ENCODE data around the gene OTOG. TPM values are rescaled to one million over a fixed set of nuclear protein-coding genes. Genes with fewer than 3 reads are reported as not detected.

The OTOG gene
- total RNA-seq, 1 experiment from 2014 or later = 0.35 TPM

- Mint-ChIP-seq H3K36me3 (ENCODE audit: insufficient read depth in 1 of 3, low read depth in 3 of 3) (no peaks in the 10 kb centered on the region), H3K27me3 (ENCODE audit: low read depth) (peaks cover 4% of the 10 kb centered on the region), H3K4me3 (no peak overlapping the region), H3K4me1 (peaks cover 0 to 5% of the 10 kb centered on the region in 2 experiments; a peak in 2 of 4 replicates), H3K27ac (no peak overlapping the region; a peak in 1 of 7 replicates), H3K9me3 (no peaks in the 10 kb centered on the region)
- no CpG with 5 or more reads among the region's 9 CpGs for WGBS (ENCODE audit: extremely low coverage, insufficient read length, low lambda C conversion rate)
- Histone ChIP-seq H3K79me1 (ENCODE audit: insufficient read depth, low read depth, low read length, poor library complexity, severe bottlenecking) (no peaks in the 10 kb centered on the region), H3K4me2 (ENCODE audit: insufficient read depth, insufficient read length, low read length) (no peak overlapping the region), H3K23me2 (ENCODE audit: insufficient read length, low read depth, low read length, poor library complexity, severe bottlenecking) (no peaks in the 10 kb centered on the region), H2BK12ac (ENCODE audit: insufficient read length, low read depth, low read length) (no peak overlapping the region), H4K5ac (ENCODE audit: insufficient read length, low read depth, low read length) (no peak overlapping the region), H4K20me1 (ENCODE audit: control insufficient read depth, insufficient read depth, insufficient read length) (no peaks in the 10 kb centered on the region), H2AK5ac (ENCODE audit: insufficient read length, low read length) (no peak overlapping the region), H3K14ac (ENCODE audit: insufficient read depth, low read length) (no peak overlapping the region), H3K9ac (ENCODE audit: extremely low read depth, insufficient read length, low read length) (no peak overlapping the region), H2BK120ac (ENCODE audit: low read depth, low read length, poor library complexity, severe bottlenecking) (no peak overlapping the region), H3K27me3 (ENCODE audit: insufficient read depth, low read length) (no peaks in the 10 kb centered on the region), H2BK15ac (ENCODE audit: low read depth, low read length) (no peak overlapping the region), H2BK5ac (ENCODE audit: insufficient read length, low read length) (no peak overlapping the region), H3K18ac (ENCODE audit: insufficient read length, low read depth, low read length) (no peak overlapping the region), H3K23ac (ENCODE audit: insufficient read length, low read depth, low read length) (no peak overlapping the region), H3K4ac (ENCODE audit: low read depth, low read length) (no peak overlapping the region), H2AFZ (ENCODE audit: low read length) (no peak overlapping the region), H3K9me3 (ENCODE audit: control insufficient read depth, low read depth, low read length) (no peaks in the 10 kb centered on the region), H3K27ac (ENCODE audit: insufficient read length, low read depth, low read length) (no peak overlapping the region), H3K79me2 (ENCODE audit: insufficient read depth, low read length) (no peaks in the 10 kb centered on the region), H4K8ac (replicated peaks; ENCODE audit: insufficient read length, low read depth, low read length) (no peak overlapping the region), H2BK20ac (ENCODE audit: low read depth, low read length, poor library complexity, severe bottlenecking) (no peak overlapping the region), H3K4me1 (ENCODE audit: insufficient read depth, low read length) (no peaks in the 10 kb centered on the region), H3T11ph (ENCODE audit: low read length) (no peak overlapping the region), H4K91ac (ENCODE audit: insufficient read length, low read depth, low read length) (no peak overlapping the region), H3K56ac (ENCODE audit: insufficient read length, low read depth, low read length) (no peak overlapping the region)
- TF ChIP-seq CTCF (conservative IDR thresholded peaks at IDR 0.05) = no peak
- DNase-seq = no peak
These were observed 91.3 kb downstream of the OTOG start for GRCh38 chr11:17638311-17638710.
